Stimulated activated CD8-positive, alpha-beta memory T cell treated with anti-CD3 and anti-CD28 coated beads, Interleukin-12 subunit alpha, Interleukin-12 subunit beta, amount 100 ng/mL, for 24 hours (primary cell): Measurements from ENCODE around the gene GNAQ.
A peak's percentile ranks its signal among the peaks of the same experiment; 100 is the strongest.

Experiments used
- DNase-seq: peaks from one replicate; pipeline ENCODE4 v3.0.0-alpha.2; 2020; ENCODE audit errors: extremely low read depth

Gene GNAQ

DNA sequence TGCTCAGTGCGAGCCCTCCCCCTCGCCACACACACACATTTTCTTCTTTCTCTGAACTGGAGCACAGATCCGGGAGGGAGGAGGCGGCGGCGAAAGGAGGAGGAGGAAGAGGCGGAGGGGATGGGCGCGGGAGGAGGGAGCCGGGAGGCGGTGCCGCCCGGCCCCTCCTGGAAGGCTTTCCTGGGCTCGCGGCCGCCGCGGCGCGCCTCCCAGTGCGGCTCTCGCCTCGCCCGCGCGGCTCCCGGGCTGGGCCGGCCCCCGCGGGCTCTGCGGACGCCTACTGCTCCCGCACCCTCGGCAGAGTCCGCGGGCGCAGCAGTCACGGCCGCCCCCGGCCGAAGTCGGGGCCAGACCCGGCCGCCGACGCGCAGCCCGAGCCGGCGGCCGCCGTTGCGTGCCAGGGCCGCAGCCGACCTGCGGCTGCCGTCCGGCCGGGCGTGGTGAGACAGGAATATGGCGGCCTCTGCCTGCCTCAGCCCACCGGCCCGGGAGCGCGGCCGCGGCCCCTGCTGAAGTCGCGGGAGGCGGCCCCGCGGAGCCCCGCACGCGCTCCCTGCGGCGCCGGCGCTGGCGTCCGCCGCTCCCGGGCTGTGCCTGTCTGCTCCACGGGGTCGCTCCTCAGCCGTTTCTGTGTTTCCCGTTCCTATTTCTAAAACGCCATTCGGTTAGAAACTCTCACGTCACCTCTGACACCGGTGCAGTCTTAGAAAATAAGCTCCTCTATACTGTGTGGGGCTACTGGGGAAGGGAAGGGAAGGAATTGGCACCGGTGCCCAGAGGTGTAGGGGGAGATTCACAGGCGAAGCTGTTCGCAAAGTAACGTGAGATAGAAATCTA, 500 bp upstream of the GNAQ start:
- DNase-seq: peak; percentile 51

- DNase-seq: peak; percentile 22
These were observed 813 bp downstream of the GNAQ start for GRCh38 chr9:78030553-78031443.

DNA sequence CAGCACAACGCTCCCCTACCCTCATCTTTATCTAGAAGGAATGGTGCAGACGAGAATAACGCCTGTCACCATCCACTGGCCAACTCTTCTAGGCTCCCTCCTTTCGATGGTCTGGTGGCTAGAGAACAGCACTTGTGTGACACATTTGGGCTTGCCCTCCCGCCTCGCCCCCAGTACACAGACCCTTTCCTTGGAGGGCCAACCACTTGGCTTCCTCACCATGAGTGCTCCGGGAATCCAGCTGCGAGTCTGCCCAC, 1.4 kb downstream of the GNAQ start:
- DNase-seq: no peak

- DNase-seq: no peak
These were observed 1.9 kb downstream of the GNAQ start for GRCh38 chr9:78029551-78030295.

GRCh38 chr9:78028926-78029325, 2.7 kb downstream of the GNAQ start:
- DNase-seq: no peak

- no peak for DNase-seq
These were observed 4.7 kb downstream of the GNAQ start for GRCh38 chr9:78026947-78027346.

DNA sequence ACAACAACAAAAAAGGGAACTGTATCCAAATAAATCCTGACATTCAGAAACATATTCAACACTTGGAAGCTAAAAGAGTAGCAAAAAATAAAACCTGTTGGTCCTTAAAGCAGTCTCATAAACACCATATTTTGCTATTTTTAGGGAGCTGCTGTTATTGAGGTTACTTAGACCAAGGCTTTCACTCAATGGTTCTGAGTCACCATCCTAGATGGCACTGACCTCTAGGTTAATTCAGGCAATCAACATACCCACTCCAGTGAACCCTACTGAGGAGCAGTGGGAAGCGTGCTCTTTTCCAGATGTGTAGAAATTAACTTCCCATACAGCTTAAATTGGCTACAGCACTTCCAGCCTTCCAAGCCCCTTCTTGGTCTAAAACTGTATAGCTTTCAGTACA, 5.2 kb downstream of the GNAQ start:
- DNase-seq: no peak

- DNase-seq: no peak
These were observed 6.4 kb downstream of the GNAQ start for GRCh38 chr9:78025186-78025585.

GRCh38 chr9:78023003-78023741, 8.4 kb downstream of the GNAQ start:
- no peak for DNase-seq

- no peak for DNase-seq
These were observed 9.9 kb downstream of the GNAQ start for GRCh38 chr9:78021697-78022096.

- no peak for DNase-seq
These were observed 14.4 kb downstream of the GNAQ start for GRCh38 chr9:78017190-78017693.

DNA sequence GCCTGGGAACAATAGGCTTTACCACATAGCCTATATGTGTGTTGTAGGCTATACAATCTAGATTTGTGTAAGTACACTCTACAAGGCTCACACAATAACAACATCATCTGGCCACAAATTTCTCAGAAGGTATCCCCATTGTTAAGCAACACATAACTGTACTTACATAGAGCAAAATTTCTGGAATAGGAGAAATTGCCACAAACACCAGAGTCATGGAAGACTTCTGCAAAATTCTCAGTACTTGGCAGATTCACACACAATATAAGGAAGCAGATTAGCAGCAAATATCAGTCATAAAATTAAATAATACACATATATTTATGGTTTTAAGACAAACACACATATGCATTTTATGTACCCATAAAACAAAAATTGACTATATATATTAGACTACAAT, 16.4 kb downstream of the GNAQ start:
- no peak for DNase-seq

DNA sequence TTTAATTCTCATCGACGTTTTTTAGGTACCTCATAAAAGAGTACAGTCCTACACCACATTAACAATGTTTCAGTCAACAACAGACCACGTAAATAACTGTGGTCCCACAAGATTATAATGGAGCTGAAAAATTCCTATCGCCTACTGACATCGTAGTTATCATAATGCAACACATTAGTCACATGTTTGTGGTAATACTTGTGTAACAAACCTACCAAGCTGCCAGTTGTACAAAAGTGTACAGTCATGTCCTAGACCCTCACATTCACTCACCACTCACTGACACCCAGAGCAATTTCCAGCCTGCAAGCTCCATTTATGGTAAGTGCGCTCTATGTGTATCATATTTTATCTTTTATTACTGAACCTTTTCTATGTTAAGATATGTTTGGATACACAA, 16.8 kb downstream of the GNAQ start:
- no peak for DNase-seq

DNA sequence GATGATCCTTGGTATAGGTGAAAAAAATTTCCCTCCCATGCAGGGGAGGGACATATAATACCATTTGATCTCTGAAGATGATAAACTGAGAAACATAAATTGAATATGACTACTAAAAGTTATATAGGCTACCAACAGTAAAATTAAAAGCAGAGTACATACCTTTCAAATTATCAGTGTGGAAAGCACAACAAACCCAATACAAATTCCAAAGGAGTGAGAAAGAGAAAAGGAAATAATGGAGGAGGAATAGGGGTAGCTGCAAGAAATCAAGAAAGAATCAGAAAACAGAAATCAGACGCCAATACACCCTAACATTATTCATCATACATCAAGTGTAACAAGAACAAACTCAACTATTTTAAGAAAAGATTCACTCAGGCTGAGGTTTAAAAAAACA, 17.7 kb downstream of the GNAQ start:
- no peak for DNase-seq

- DNase-seq: no peak
These were observed 20.6 kb downstream of the GNAQ start for GRCh38 chr9:78011049-78011448.

DNA sequence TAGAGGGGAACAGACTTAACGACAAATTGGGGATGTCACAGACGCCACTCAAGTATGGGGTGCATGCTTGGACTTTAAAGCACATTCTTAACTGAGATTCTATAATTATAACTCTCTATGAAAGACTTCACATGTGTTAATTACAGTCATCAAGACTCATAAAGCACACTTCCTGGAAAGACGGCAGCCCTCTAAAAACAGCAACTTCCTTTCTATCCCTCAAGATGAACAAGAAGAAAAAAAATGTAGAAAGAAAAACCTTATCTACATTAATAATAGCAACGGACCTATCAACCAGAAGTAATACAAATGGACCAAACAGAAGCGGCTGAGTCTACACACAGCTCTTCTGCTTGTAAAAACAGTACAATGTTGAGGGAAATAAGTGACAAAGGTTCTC, 21.2 kb downstream of the GNAQ start:
- DNase-seq: no peak

DNA sequence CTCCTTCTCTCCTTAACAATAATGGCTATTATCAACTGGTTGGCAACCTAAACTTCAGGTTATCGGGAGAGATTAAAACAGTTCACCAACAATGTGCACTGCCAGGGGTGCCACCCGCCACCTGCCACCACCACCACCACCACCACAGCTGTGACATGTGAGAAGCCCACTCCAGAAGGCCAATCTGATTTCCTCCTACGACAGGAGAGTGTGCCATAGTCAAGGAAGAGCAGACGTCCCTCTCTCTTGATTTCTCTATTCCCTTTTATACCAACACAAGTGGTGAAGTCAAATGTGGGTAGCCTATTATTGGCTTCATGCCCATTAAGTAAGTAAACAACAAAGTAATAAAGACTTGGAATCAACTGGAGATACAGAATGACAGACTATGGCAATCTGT, 22.4 kb downstream of the GNAQ start:
- DNase-seq: no peak

- no peak for DNase-seq
These were observed 24.9 kb downstream of the GNAQ start for GRCh38 chr9:78006734-78007133.

DNA sequence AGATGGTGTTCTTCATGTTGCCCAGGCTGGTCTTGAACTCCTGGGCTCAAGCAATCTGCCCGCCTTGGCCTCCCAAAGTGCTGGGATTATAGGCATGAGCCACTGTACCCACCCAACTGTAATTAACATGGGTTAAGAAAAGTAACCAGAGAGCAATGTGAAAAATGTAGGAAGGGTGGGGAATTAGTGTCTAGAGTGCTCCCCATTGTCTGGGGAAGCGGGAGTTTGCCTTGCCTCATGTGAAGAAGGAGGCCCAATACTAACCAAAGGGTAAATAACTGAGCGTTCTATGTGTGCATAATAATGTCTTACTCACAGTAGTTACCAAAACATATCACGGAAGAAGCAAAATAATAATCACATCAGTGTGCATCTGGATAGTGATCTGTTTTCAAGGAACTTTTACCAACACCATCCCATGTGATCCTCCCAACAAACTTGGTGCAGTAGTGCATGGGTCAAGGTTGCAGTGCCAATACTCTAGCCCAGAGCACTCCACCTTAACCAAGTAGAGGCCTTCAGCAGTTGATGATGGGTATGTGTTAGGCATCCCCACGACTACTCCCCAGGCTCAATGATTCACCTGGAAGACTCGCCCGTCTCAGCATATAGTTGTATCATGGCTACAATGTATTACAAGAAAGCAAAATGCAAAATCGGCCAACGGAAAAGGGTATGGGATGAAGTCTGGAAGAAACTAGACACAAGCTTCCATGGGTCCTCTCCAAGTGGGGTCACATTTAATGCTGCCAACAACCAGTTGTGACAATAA, 26.2 kb downstream of the GNAQ start:
- DNase-seq: no peak

GRCh38 chr9:78004478-78005229, 27.0 kb downstream of the GNAQ start:
- no peak for DNase-seq
